GM19395 (cell line): ENCODE results near the gene GTSE1.

Experiments used
- ATAC-seq: cut with Tn5 transposase; IDR thresholded peaks from one replicate; pipeline ENCODE4 v1.9.1; 2021; ENCODE audit warnings: mild to moderate bottlenecking, moderate library complexity; ENCODE audit not compliant: unreplicated experiment

Gene GTSE1

DNA sequence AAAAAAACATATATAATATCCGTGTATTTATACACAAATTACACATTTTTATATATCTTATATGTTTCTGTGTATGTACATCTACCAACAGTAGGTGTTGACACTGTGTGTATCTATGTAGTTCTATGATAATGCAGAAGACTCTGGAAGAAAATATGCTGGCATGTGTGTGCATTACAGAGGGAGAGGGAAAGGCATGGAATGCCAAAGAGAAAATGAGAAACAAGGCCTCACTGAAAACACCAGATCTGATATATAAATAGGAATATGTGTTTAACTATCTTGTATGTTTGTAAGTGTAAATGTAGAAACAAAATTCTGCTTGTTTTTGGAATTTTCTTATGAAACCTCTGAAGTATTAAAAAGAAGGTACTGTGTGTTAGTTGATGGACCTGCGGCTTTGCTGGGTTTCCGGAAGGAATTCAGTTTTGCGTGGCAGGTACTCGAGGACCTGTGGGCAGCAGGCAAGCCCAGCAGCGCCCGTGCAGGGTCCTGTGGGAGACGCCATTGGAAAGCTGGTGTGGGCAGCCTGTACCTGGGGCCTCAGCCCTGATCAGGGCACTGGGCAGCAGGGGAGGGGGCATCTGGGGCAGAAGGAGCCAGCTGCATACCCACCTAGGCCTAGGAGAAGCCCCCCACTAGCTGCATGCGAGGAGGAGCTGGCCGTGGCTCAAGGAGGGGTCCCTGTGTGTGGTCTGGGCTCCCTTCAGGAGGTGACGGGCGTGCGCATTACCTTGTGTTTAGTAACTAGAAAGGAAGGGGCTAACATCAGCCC lies 31.2 kb downstream of the GTSE1 start:
- no peak for ATAC-seq

GRCh38 chr22:46328797-46329196 lies 32.1 kb downstream of the GTSE1 start:
- ATAC-seq: no peak

GRCh38 chr22:46329616-46330015 lies 32.9 kb downstream of the GTSE1 start:
- ATAC-seq: no peak

DNA sequence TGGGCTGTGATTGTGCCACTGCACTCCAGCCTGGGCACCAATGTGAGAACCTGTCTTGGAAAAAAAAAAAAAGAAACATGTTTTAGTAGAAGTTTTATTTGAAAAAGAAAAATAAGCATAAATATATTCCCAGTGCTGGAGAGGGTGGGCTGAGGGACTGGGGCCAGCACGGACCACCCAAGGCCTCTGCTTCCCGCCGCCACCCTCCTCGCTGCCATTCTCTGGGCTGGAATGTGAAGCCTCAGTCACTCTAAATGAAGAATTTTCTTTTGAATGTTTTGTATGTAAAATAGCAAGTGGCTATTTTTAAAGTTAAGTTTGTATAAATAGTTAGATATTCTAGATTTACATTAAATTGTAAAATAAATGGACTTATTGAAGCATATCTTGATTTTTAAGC lies 33.8 kb downstream of the GTSE1 start:
- no peak for ATAC-seq

- ATAC-seq: no peak
These were observed 34.8 kb downstream of the GTSE1 start for GRCh38 chr22:46331496-46331895.

DNA sequence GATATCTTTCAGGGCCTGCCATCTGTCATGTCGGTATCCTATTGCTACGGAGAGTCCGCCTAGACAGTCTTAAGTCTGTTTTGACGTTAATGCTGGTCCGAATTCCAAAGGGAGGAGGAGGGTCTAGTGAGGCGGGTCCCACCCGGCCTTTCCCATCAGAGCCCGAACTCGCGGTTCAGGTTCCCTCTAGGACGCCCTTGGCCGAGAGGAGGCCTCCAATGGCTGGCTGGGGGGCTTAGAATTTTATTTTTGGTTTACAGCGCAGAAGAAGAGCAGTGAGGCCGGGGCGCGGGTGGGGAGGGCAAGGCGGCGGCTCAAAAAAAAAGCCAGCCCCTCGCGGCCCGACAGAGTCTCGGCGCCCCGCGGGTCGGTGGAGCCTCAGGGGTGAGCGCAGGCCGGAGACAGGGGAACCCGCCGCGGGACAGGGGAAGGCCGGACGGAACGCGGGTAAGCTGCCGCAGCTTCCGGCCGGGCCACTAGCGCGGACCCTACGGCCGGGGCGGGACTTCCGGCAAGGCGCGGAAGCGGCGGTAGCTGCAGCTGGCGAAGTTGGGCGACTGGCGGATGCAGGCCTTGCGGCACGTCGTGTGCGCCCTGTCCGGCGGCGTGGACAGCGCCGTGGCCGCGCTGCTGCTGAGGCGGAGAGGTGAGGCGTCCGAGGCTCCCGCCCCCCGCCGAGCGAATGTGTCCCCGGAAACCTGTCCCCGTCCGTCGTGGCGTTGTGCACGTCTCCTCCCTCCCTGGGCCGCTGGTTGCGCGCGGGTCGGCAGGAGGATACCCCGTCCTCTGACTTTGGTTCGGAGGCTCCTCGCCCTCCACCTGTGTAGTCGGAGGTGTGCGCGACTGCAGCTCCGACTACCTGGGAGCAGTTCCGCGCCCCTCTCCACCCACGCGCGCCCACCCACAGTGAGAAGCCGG lies 38.8 kb downstream of the GTSE1 start, which contains the start of gene TRMU:
Gene TRMU (plus strand): TSS at position 514 of the 918 bp plus-strand sequence. CDS start 51 bp downstream, at position 565.
- ATAC-seq: peak; percentile 84

- no peak for ATAC-seq
These were observed 39.7 kb downstream of the GTSE1 start for GRCh38 chr22:46336119-46337078.

GRCh38 chr22:46337870-46338269 lies 41.2 kb downstream of the GTSE1 start:
- no peak for ATAC-seq

DNA sequence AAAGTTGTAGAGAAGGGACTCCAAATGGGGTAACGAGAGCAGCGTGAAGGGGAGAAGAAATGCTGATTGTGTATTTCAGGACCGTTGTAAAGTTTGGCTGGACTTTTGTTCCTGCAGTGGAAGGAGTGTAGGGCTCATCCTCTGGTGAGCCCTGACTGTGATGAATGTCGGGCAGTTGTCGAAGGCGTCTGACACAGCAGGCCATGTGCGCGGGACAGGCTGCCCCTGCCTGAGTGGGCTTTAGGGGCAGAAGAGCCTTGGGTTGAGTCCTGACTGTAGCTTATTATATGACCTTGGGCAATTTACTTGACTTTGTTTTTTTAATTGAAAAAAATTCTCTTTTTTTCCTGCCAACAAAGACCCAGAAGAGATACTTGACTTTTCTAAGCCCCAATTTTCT lies 42.0 kb downstream of the GTSE1 start:
- ATAC-seq: no peak

GRCh38 chr22:46339956-46340355 lies 43.3 kb downstream of the GTSE1 start:
- ATAC-seq: no peak

- no peak for ATAC-seq
These were observed 44.0 kb downstream of the GTSE1 start for GRCh38 chr22:46340676-46341075.

- ATAC-seq: no peak
These were observed 50.2 kb downstream of the GTSE1 start for GRCh38 chr22:46346680-46347405.

DNA sequence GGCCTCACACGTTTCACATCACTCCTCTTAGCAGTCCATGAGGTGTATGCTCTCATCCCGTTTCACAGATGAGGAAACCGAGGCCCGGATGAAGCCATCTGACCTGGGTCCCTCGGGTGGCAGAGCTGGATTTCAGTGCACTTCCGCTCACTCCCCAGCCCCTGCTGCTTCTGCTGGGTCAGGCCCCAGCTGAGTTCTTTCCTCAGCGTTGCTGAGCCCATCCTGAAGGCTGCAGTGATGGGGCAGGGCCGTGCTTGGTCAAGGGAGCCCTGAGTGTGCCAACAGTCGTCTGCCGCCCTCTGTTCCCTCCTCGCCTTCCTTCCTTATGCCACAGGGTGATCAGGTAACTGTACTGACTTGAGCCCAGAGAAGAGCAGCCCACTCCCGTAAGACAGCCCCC lies 51.0 kb downstream of the GTSE1 start:
- no peak for ATAC-seq

GRCh38 chr22:46348099-46348695 lies 51.5 kb downstream of the GTSE1 start:
- ATAC-seq: no peak

GRCh38 chr22:46349238-46349637 lies 52.6 kb downstream of the GTSE1 start:
- no peak for ATAC-seq

GRCh38 chr22:46349681-46350080 lies 53.0 kb downstream of the GTSE1 start:
- no peak for ATAC-seq

DNA sequence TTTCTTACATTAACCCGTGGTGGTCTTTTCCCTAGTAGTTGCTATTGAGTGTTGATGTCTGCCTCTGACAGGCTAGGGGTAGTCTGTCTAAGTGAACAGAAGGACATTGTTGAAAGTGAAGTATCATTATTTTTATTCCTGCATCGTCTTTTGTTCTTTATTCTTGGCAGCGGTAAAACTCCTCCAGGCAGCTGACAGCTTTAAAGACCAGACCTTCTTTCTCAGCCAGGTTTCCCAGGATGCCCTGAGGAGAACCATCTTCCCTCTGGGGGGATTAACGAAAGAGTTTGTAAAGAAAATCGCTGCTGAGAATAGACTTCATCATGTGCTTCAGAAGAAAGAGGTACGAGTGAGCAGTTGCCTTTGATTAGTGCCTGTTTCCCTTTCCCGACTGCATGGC lies 53.5 kb downstream of the GTSE1 start:
- ATAC-seq: no peak

GRCh38 chr22:46350646-46351045 lies 54.0 kb downstream of the GTSE1 start:
- ATAC-seq: no peak

DNA sequence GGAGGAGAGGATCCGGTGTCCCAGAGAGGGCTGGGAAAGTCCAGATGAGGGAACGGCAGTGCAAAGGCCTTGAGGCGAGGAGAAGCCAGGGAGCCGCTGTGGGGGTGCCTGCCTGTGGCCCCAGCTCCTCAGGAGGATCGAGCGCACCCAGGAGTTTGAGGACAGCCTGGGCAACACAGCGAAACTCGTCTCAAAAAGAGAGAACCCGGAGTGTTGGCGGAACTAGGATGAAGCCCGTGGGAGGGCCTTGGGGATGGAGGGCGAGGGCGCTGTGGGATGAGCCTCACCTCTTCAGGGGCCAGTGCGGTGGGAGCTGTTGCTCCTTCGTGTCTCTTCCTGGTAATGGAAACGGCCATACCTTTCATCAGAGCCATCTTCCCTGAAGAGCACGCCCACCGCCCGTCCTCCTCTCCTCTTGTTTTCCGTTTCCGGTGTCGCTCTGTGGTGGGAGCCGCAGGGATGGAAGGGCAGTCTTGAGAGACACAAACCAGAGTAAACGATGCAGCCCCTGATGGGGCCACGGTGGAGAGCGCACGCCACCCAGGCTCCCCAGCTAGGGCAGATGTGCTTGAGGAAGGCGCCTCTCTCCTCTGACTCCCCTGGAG lies 54.6 kb downstream of the GTSE1 start:
- no peak for ATAC-seq
